WTC11 (cell line): ENCODE measurements around the gene GRM7.

ENCODE experiments used
- CBFB ChIP-seq: sonication (generic); formaldehyde crosslinking; IDR thresholded peaks from 2 replicates; pipeline ENCODE4 v1.8.1; 2022; ENCODE audit warnings: mild to moderate bottlenecking, low read depth, missing genetic modification reagents
- CTCF ChIP-seq: fragments of 200-600 bp; IDR thresholded peaks from 2 replicates; pipeline ENCODE4 v1.8.0; 2022; ENCODE audit warnings: antibody characterized with exemption
- EMX1 ChIP-seq: fragments of 250-450 bp; sonication (Bioruptor Pico); IDR thresholded peaks from 2 replicates; pipeline ENCODE4 v1.8.0; 2021; ENCODE audit warnings: mild to moderate bottlenecking
- FOXJ3 ChIP-seq: sonication (generic); formaldehyde crosslinking; IDR thresholded peaks from 2 replicates; pipeline ENCODE4 v1.9.0; 2021; ENCODE audit warnings: missing genetic modification reagents, mild to moderate bottlenecking, borderline replicate concordance
- NR1H2 ChIP-seq: sonication (generic); formaldehyde crosslinking; IDR thresholded peaks from 2 replicates; pipeline ENCODE4 v1.9.0; 2021; ENCODE audit warnings: mild to moderate bottlenecking, moderate library complexity, missing genetic modification reagents
- ZBTB21 ChIP-seq: sonication (generic); formaldehyde crosslinking; IDR thresholded peaks from 2 replicates; pipeline ENCODE4 v1.8.1; 2023; ENCODE audit warnings: mild to moderate bottlenecking, missing genetic modification reagents, borderline replicate concordance
- ZNF138 ChIP-seq: sonication (generic); formaldehyde crosslinking; conservative IDR thresholded peaks from 2 replicates; pipeline ENCODE4 v1.8.1; 2022; ENCODE audit warnings: mild to moderate bottlenecking, moderate library complexity, missing genetic modification reagents
- TF ChIP-seq, protein P1 (sequence below): sonication (generic); formaldehyde crosslinking; IDR thresholded peaks from 2 replicates; pipeline ENCODE4 v1.8.0; 2022; ENCODE audit warnings: missing genetic modification reagents

DNA sequence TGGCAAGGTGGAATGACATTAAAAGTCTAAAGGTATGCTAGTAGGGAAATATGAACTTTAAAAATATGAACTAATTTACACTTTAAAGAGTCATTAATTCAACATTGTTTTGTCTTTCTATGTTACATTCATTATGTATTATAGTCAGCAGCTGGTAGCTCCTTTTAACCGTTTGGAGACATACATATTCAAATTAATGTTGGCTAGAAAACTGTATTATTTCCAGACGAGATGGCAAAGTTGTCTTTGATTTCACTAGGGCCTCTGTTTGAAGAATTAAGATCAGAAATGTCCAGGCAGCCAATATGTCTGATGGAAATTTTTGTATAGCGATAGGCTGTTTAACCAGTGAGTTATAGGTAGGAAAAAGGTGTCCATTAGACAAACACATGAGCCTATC, 817.6 kb downstream of the GRM7 start:
- TF ChIP-seq ZBTB21 (no peak), EMX1 (CRISPR knock-in tag) (no peak), FOXJ3 (no peak), NR1H2 (no peak), CTCF (no peak), CBFB (no peak), ZNF138 (no peak)
- TF ChIP-seq, protein P1, sequence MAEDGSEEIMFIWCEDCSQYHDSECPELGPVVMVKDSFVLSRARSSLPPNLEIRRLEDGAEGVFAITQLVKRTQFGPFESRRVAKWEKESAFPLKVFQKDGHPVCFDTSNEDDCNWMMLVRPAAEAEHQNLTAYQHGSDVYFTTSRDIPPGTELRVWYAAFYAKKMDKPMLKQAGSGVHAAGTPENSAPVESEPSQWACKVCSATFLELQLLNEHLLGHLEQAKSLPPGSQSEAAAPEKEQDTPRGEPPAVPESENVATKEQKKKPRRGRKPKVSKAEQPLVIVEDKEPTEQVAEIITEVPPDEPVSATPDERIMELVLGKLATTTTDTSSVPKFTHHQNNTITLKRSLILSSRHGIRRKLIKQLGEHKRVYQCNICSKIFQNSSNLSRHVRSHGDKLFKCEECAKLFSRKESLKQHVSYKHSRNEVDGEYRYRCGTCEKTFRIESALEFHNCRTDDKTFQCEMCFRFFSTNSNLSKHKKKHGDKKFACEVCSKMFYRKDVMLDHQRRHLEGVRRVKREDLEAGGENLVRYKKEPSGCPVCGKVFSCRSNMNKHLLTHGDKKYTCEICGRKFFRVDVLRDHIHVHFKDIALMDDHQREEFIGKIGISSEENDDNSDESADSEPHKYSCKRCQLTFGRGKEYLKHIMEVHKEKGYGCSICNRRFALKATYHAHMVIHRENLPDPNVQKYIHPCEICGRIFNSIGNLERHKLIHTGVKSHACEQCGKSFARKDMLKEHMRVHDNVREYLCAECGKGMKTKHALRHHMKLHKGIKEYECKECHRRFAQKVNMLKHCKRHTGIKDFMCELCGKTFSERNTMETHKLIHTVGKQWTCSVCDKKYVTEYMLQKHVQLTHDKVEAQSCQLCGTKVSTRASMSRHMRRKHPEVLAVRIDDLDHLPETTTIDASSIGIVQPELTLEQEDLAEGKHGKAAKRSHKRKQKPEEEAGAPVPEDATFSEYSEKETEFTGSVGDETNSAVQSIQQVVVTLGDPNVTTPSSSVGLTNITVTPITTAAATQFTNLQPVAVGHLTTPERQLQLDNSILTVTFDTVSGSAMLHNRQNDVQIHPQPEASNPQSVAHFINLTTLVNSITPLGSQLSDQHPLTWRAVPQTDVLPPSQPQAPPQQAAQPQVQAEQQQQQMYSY: no peak
